HL-60 (cell line): ENCODE results near the gene ICA1L.

Experiments used
- CTCF ChIP-seq: IDR thresholded peaks from one replicate; pipeline ENCODE4 v1.5.1; 2011; ENCODE audit warnings: low read length, control low read depth, inconsistent platforms; ENCODE audit not compliant: insufficient read depth
- GABPA ChIP-seq: IDR thresholded peaks from 2 replicates; pipeline ENCODE4 v1.6.1; 2012; ENCODE audit warnings: low read depth
- POLR2AphosphoS5 ChIP-seq: IDR thresholded peaks from 2 replicates; pipeline ENCODE4 v1.6.1; 2012; ENCODE audit warnings: low read depth
- REST ChIP-seq: IDR thresholded peaks from 2 replicates; pipeline ENCODE4 v1.6.1; 2012; ENCODE audit warnings: low read depth; ENCODE audit not compliant: insufficient replicate concordance

- TF ChIP-seq CTCF (no peak), REST (no peak), POLR2AphosphoS5 (no peak), GABPA (no peak)
Observed at GRCh38 chr2:202758604-202759003, 113.0 kb downstream of the ICA1L start.
